GM06990 (cell line): ENCODE data around the gene SRPK2.
"Not testable (repeated sequence)": the region's sequence is repeated elsewhere in the genome, so short reads cannot be mapped to it uniquely, and the experiment has no call there.

Source experiments
- DNase-seq: peaks from one replicate; pipeline ENCODE4 v3.0.0-alpha.2; 2011; ENCODE audit not compliant: insufficient read length; ENCODE audit errors: extremely low read depth
- H3K27me3 ChIP-seq: replicated peaks from 2 replicates; pipeline ENCODE4 v1.6.0; 2011; ENCODE audit warnings: low read length; ENCODE audit not compliant: control insufficient read depth, insufficient read depth
- H3K36me3 ChIP-seq: 2 replicates; pipeline ENCODE4 v1.5.1; 2011; ENCODE audit warnings: low read length; ENCODE audit not compliant: control insufficient read depth, insufficient read depth
- H3K4me3 ChIP-seq: replicated peaks from 2 replicates; pipeline ENCODE4 v1.5.1; 2011; ENCODE audit warnings: low read depth, mild to moderate bottlenecking, control low read depth, low read length
- CTCF ChIP-seq: IDR thresholded peaks from 2 replicates; pipeline ENCODE4 v1.5.1; 2011; ENCODE audit warnings: low read length, control low read depth, mild to moderate bottlenecking, inconsistent platforms; ENCODE audit not compliant: insufficient read depth, poor library complexity, severe bottlenecking

Gene SRPK2

GRCh38 chr7:105264707-105265106 is 124.0 kb downstream of the SRPK2 start:
- H3K36me3 ChIP-seq = no peaks in the 10 kb centered on the region
- DNase-seq = no peak
- H3K27me3 ChIP-seq = no peaks in the 10 kb centered on the region
- TF ChIP-seq CTCF = no peak
- no peak overlapping the region for H3K4me3 ChIP-seq

- Histone ChIP-seq H3K4me3 (no peak overlapping the region), H3K27me3 (no peaks in the 10 kb centered on the region), H3K36me3 (no peaks in the 10 kb centered on the region)
- no peak for DNase-seq
- TF ChIP-seq CTCF = no peak
Measured at GRCh38 chr7:105261689-105262088, 127.0 kb downstream of the SRPK2 start.

DNA sequence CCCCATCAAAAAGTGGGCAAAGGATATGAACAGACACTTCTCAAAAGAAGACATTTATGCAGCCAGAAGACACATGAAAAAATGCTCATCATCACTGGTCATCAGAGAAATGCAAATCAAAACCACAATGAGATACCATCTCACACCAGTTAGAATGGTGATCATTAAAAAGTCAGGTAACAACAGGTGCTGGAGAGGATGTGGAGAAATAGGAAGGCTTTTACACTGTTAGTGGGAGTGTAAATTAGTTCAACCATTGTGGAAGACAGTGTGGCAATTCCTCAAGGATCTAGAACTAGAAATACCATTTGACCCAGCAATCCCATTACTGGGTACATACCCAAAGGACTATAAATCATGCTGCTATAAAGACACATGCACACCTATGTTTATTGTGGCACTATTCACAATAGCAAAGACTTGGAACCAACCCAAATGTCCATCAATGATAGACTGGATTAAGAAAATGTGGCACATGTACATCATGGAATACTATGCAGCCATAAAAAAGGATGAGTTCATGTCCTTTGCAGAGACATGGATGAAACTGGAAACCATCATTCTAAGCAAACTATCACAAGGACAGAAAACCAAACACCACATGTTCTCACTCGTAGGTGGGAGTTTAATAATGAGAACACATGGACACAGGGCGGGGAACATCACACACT is 128.4 kb downstream of the SRPK2 start:
- not testable (repeated sequence) for DNase-seq, H3K27me3 ChIP-seq, H3K36me3 ChIP-seq, H3K4me3 ChIP-seq

DNA sequence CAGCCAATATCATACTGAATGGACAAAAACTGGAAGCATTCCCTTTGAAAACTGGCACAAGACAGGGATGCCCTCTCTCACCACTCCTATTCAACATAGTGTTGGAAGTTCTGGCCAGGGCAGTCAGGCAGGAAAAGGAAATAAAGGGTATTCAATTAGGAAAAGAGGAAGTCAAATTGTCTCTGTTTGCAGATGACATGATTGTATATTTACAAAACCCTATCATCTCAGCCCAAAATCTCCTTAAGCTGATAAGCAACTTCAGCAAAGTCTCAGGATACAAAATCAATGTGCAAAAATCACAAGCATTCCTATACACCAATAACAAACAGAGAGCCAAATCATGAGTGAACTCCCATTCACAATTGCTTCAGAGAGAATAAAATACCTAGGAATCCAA is 129.8 kb downstream of the SRPK2 start:
- not testable (repeated sequence) for H3K27me3 ChIP-seq, DNase-seq, H3K4me3 ChIP-seq, H3K36me3 ChIP-seq

DNA sequence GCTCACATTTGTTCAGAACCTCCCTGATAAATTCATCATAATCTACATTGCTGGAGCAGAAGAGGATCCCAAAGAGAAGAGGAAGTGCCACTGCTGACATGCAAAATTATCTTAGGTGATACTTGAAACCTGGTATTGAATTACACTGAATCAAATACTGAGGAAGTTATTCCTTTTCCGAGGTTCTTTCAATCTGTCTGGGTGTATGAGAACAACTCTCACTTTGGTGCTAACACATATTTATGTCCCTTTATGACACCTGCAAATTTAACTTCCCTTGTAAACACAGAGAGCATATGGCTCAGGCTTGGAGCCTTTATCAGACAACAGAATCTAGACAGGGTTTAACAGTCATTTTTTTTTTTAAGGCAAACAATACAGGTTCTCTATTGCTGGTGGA is 131.4 kb downstream of the SRPK2 start:
- no peaks in the 10 kb centered on the region for H3K36me3 ChIP-seq
- DNase-seq = no peak
- H3K4me3 ChIP-seq = no peak overlapping the region

GRCh38 chr7:105256761-105257231 is 131.9 kb downstream of the SRPK2 start:
- Histone ChIP-seq H3K4me3 (no peak overlapping the region), H3K36me3 (no peaks in the 10 kb centered on the region), H3K27me3 (no peaks in the 10 kb centered on the region)
- DNase-seq = no peak
- TF ChIP-seq CTCF = no peak

More for the DNA sequence above, 131.4 kb downstream of the SRPK2 start:
- H3K27me3 ChIP-seq = no peaks in the 10 kb centered on the region
- TF ChIP-seq CTCF = no peak

GRCh38 chr7:105250706-105251105 is 138.0 kb downstream of the SRPK2 start:
- no peak for TF ChIP-seq CTCF
- H3K4me3 ChIP-seq = no peak overlapping the region
- DNase-seq = no peak
- no peaks in the 10 kb centered on the region for H3K27me3 ChIP-seq
- H3K36me3 ChIP-seq = no peaks in the 10 kb centered on the region
